Osteoblast (primary cell): Measurements from ENCODE around the gene WWOX. TPM values are rescaled to one million over a fixed set of nuclear protein-coding genes. Genes with fewer than 3 reads are reported as not detected.

Experiments
- DNase-seq: peaks from one replicate; pipeline ENCODE4 v3.0.0; 2011; ENCODE audit warnings: low spot score, mixed read lengths; ENCODE audit not compliant: insufficient read length; ENCODE audit errors: missing footprints
- H2AFZ ChIP-seq: 2 replicates; pipeline ENCODE4 v1.6.0; 2011; ENCODE audit warnings: mild to moderate bottlenecking, low read length
- H3K27ac ChIP-seq: 2 replicates; pipeline ENCODE4 v1.5.1; 2011; ENCODE audit warnings: mild to moderate bottlenecking, low read depth, low read length, moderate library complexity
- H3K27me3 ChIP-seq: 2 replicates; pipeline ENCODE4 v1.6.0; 2012; ENCODE audit warnings: mild to moderate bottlenecking, control low read depth, inconsistent platforms, low read length, moderate library complexity; ENCODE audit not compliant: insufficient read depth
- H3K36me3 ChIP-seq: 2 replicates; pipeline ENCODE4 v1.5.1; 2011; ENCODE audit warnings: mild to moderate bottlenecking, low read length, control low read depth, moderate library complexity; ENCODE audit not compliant: insufficient read depth
- H3K4me1 ChIP-seq: 2 replicates; pipeline ENCODE4 v1.5.1; 2011; ENCODE audit warnings: mild to moderate bottlenecking, low read length, control low read depth, moderate library complexity; ENCODE audit not compliant: insufficient read depth
- H3K4me2 ChIP-seq: 2 replicates; pipeline ENCODE4 v1.6.0; 2011; ENCODE audit warnings: mild to moderate bottlenecking, low read length; ENCODE audit not compliant: insufficient read depth
- H3K4me3 ChIP-seq: fragments of 200-600 bp; sonication (generic); 3 replicates; pipeline ENCODE4 v1.5.1; 2012; ENCODE audit warnings: mild to moderate bottlenecking, low read length, inconsistent platforms; ENCODE audit not compliant: insufficient read depth
- H3K79me2 ChIP-seq: 2 replicates; pipeline ENCODE4 v1.6.0; 2012; ENCODE audit warnings: mild to moderate bottlenecking, low read length, control low read depth, inconsistent platforms; ENCODE audit not compliant: insufficient read depth
- H3K9me3 ChIP-seq: 2 replicates; pipeline ENCODE4 v1.5.1; 2011; ENCODE audit warnings: low read depth, low read length, control low read depth
- H4K20me1 ChIP-seq: 2 replicates; pipeline ENCODE4 v1.6.0; 2012; ENCODE audit warnings: mild to moderate bottlenecking, low read length, control low read depth; ENCODE audit not compliant: insufficient read depth
- CTCF ChIP-seq: IDR thresholded peaks from 2 replicates; pipeline ENCODE4 v1.5.1; 2011; ENCODE audit warnings: mild to moderate bottlenecking, low read depth, low read length, moderate library complexity; ENCODE audit errors: extremely low read depth
- total RNA-seq: library from RNA; depleted of rRNA; stranded (reverse); fragments of >200 nt; gene quantifications from 2 replicates; pipeline ENCODE4 v1.2.3, GENCODE V29; 2012

The WWOX gene
- total RNA-seq, 1 donor: 23.9 TPM

GRCh38 chr16:78786635-78787034 is 687.2 kb downstream of the WWOX start:
- no peak for TF ChIP-seq CTCF
- H3K27ac ChIP-seq: no peak overlapping the region
- no peak overlapping the region for H2AFZ ChIP-seq
- H4K20me1 ChIP-seq: no peaks in the 10 kb centered on the region
- DNase-seq: no peak
- H3K4me3 ChIP-seq: no peak overlapping the region
- no peaks in the 10 kb centered on the region for H3K27me3 ChIP-seq
- peaks cover 3% of the 10 kb centered on the region for H3K9me3 ChIP-seq
- no peaks in the 10 kb centered on the region for H3K36me3 ChIP-seq
- H3K79me2 ChIP-seq: no peaks in the 10 kb centered on the region
- H3K4me2 ChIP-seq: no peak overlapping the region
- no peaks in the 10 kb centered on the region for H3K4me1 ChIP-seq

GRCh38 chr16:78788276-78788675 is 688.8 kb downstream of the WWOX start:
- no peak overlapping the region for H2AFZ ChIP-seq
- no peaks in the 10 kb centered on the region for H3K36me3 ChIP-seq
- H4K20me1 ChIP-seq: no peaks in the 10 kb centered on the region
- no peak overlapping the region for H3K4me3 ChIP-seq
- H3K9me3 ChIP-seq: peaks cover 3% of the 10 kb centered on the region
- no peak for DNase-seq
- no peak overlapping the region for H3K4me2 ChIP-seq
- H3K79me2 ChIP-seq: no peaks in the 10 kb centered on the region
- no peak overlapping the region for H3K27ac ChIP-seq
- no peaks in the 10 kb centered on the region for H3K27me3 ChIP-seq
- no peaks in the 10 kb centered on the region for H3K4me1 ChIP-seq
- TF ChIP-seq CTCF: no peak

- DNase-seq: no peak
- H3K4me3 ChIP-seq: no peak overlapping the region
- H3K27me3 ChIP-seq: no peaks in the 10 kb centered on the region
- no peak for TF ChIP-seq CTCF
- H4K20me1 ChIP-seq: no peaks in the 10 kb centered on the region
- no peaks in the 10 kb centered on the region for H3K36me3 ChIP-seq
- H3K4me1 ChIP-seq: no peaks in the 10 kb centered on the region
- no peak overlapping the region for H2AFZ ChIP-seq
- H3K27ac ChIP-seq: no peak overlapping the region
- no peaks in the 10 kb centered on the region for H3K79me2 ChIP-seq
- peaks cover 3% of the 10 kb centered on the region for H3K9me3 ChIP-seq
- no peak overlapping the region for H3K4me2 ChIP-seq
Observed at GRCh38 chr16:78788696-78789095, 689.2 kb downstream of the WWOX start.

GRCh38 chr16:78789561-78789960 is 690.1 kb downstream of the WWOX start:
- Histone ChIP-seq H3K9me3 (peaks cover 3% of the 10 kb centered on the region), H3K27me3 (no peaks in the 10 kb centered on the region), H3K4me3 (no peak overlapping the region), H2AFZ (no peak overlapping the region), H3K4me1 (no peaks in the 10 kb centered on the region), H3K79me2 (no peaks in the 10 kb centered on the region), H3K27ac (no peak overlapping the region), H3K4me2 (no peak overlapping the region), H4K20me1 (no peaks in the 10 kb centered on the region), H3K36me3 (no peaks in the 10 kb centered on the region)
- TF ChIP-seq CTCF: no peak
- no peak for DNase-seq
